H1 (cell line): ENCODE results near the gene RSF1. TPM values are rescaled to one million over a fixed set of nuclear protein-coding genes. Genes with fewer than 3 reads are reported as not detected.

ENCODE experiments used
- CTCF ChIA-PET: fragments of 300-600 bp; sonication (Branson Sonifier 250); formaldehyde crosslinking; loops from one replicate; lab custom pipeline; 2021; ENCODE audit not compliant: partially characterized antibody; lab: Charles Lee
- POLR2A ChIA-PET: fragments of 300-600 bp; sonication (Branson Sonifier 250); formaldehyde crosslinking; loops from one replicate; lab custom pipeline; 2021; ENCODE audit warnings: inconsistent platforms; ENCODE audit not compliant: partially characterized antibody; lab: Charles Lee
- DNase-seq, 2 experiments: peaks; one replicate each; pipeline versions ENCODE4 v3.0.0 to v3.0.0-alpha.2; 2010 to 2022; ENCODE audit warnings: low spot score in 2 of 2, low read depth in 1 of 2, mixed read lengths in 1 of 2
- FAIRE-seq: peaks from 2 replicates; lab custom pipeline; 2011; peaks lifted over from hg19 to GRCh38; lab: Jason Lieb, UNC
- H2AFZ ChIP-seq: 2 replicates; pipeline ENCODE4 v1.8.1; 2012; ENCODE audit warnings: low read length, inconsistent platforms
- H2AK5ac ChIP-seq: 2 replicates; pipeline ENCODE4 v1.6.1; 2013; ENCODE audit warnings: low read depth, low read length
- H2BK120ac ChIP-seq: replicated peaks from 2 replicates; pipeline ENCODE3; 2013; ENCODE audit warnings: low read depth, low read length, inconsistent platforms
- H2BK12ac ChIP-seq: 2 replicates; pipeline ENCODE4 v1.6.1; 2013; ENCODE audit warnings: low read depth, low read length
- H2BK15ac ChIP-seq: 2 replicates; pipeline ENCODE4 v1.6.1; 2013; ENCODE audit warnings: low read length
- H2BK20ac ChIP-seq: 2 replicates; pipeline ENCODE4 v1.6.1; 2013; ENCODE audit warnings: low read length
- H2BK5ac ChIP-seq: 2 replicates; pipeline ENCODE4 v1.6.1; 2013; ENCODE audit warnings: low read depth, low read length
- H3K14ac ChIP-seq: 2 replicates; pipeline ENCODE4 v1.6.1; 2013; ENCODE audit warnings: inconsistent platforms; ENCODE audit not compliant: insufficient read length
- H3K18ac ChIP-seq: 2 replicates; pipeline ENCODE4 v1.6.1; 2013; ENCODE audit warnings: low read length; ENCODE audit errors: extremely low read depth
- H3K23ac ChIP-seq: 2 replicates; pipeline ENCODE4 v1.6.1; 2013; ENCODE audit warnings: inconsistent platforms; ENCODE audit not compliant: insufficient read length
- H3K23me2 ChIP-seq: 2 replicates; pipeline ENCODE4 v1.6.1; 2013; ENCODE audit warnings: low read depth, low read length
- H3K27ac ChIP-seq: 2 replicates; pipeline ENCODE4 v1.6.1; 2011; ENCODE audit warnings: low read depth, low read length, inconsistent platforms
- H3K27me3 ChIP-seq, 4 experiments: replicated peaks in 1 of 4; 1 replicate in 1 of 4; 2 replicates in 3 of 4; pipeline versions ENCODE4 v1.6.1 to v1.8.1; 2011 to 2013; ENCODE audit warnings: low read length in 3 of 4, mild to moderate bottlenecking in 3 of 4, inconsistent platforms in 2 of 4, mixed read lengths in 2 of 4, moderate library complexity in 1 of 4; ENCODE audit not compliant: control insufficient read depth in 3 of 4, insufficient read depth in 3 of 4; ENCODE audit errors: extremely low read depth in 1 of 4
- H3K36me3 ChIP-seq, 4 experiments: 2 replicates each; pipeline versions ENCODE4 v1.6.1 to v1.8.1; 2011 to 2013; ENCODE audit warnings: mild to moderate bottlenecking in 4 of 4, low read length in 3 of 4, moderate library complexity in 2 of 4, control low read depth in 1 of 4, inconsistent platforms in 1 of 4; ENCODE audit not compliant: insufficient read depth in 4 of 4, control insufficient read depth in 2 of 4
- H3K4ac ChIP-seq: replicated peaks from 2 replicates; pipeline ENCODE3; 2013; ENCODE audit warnings: low read length, low read depth, mixed read lengths, inconsistent platforms; ENCODE audit not compliant: insufficient read length
- H3K4me1 ChIP-seq, 4 experiments: replicated peaks in 1 of 4; 1 replicate in 1 of 4; 2 replicates in 3 of 4; pipeline versions ENCODE4 v1.6.1 to v1.8.1; 2011 to 2013; ENCODE audit warnings: low read length in 3 of 4, inconsistent platforms in 2 of 4, mixed read lengths in 1 of 4; ENCODE audit not compliant: insufficient read depth in 4 of 4, control insufficient read depth in 3 of 4
- H3K4me2 ChIP-seq, 2 experiments: 2 replicates each; pipeline versions ENCODE4 v1.6.1 to v1.8.1; 2011 to 2013; ENCODE audit warnings: low read depth in 2 of 2, low read length in 2 of 2, control low read depth in 1 of 2, inconsistent platforms in 1 of 2, mild to moderate bottlenecking in 1 of 2; ENCODE audit not compliant: insufficient read depth in 1 of 2
- H3K4me3 ChIP-seq, 4 experiments: fragments of 200-600, 300-600 bp in 1 of 4; sonication (generic), shearing (Covaris generic), sonication (Bioruptor Twin) in 1 of 4; 2 replicates each; pipeline versions ENCODE4 v1.5.1 to v1.8.1; 2011 to 2016; ENCODE audit warnings: low read length in 4 of 4, low read depth in 3 of 4, control low read depth in 2 of 4, inconsistent platforms in 2 of 4, mild to moderate bottlenecking in 2 of 4, mixed read lengths in 1 of 4, moderate library complexity in 1 of 4; ENCODE audit not compliant: insufficient read depth in 2 of 4; ENCODE audit errors: extremely low read depth in 1 of 4
- H3K56ac ChIP-seq: replicated peaks from 2 replicates; pipeline ENCODE3; 2013; ENCODE audit warnings: low read depth, mild to moderate bottlenecking, mixed read lengths, low read length, inconsistent platforms; ENCODE audit not compliant: insufficient read length
- H3K79me1 ChIP-seq: 2 replicates; pipeline ENCODE4 v1.6.1; 2013; ENCODE audit warnings: low read depth, low read length, control low read depth
- H3K79me2 ChIP-seq, 2 experiments: 2 replicates each; pipeline versions ENCODE4 v1.6.1 to v1.8.1; 2012 to 2013; ENCODE audit warnings: low read length in 2 of 2, mild to moderate bottlenecking in 2 of 2, inconsistent platforms in 1 of 2; ENCODE audit not compliant: insufficient read depth in 2 of 2, control insufficient read depth in 1 of 2
- H3K9ac ChIP-seq, 4 experiments: replicated peaks in 1 of 4; 1 replicate in 1 of 4; 2 replicates in 3 of 4; pipeline versions ENCODE4 v1.6.1 to v1.8.1; 2011 to 2013; ENCODE audit warnings: low read depth in 3 of 4, low read length in 3 of 4, control low read depth in 2 of 4, mild to moderate bottlenecking in 2 of 4, moderate library complexity in 2 of 4, inconsistent platforms in 1 of 4; ENCODE audit errors: extremely low read depth in 1 of 4
- H3K9me3 ChIP-seq, 2 experiments: 2 replicates each; pipeline versions ENCODE4 v1.6.1 to v1.8.1; 2012 to 2013; ENCODE audit warnings: mild to moderate bottlenecking in 2 of 2, moderate library complexity in 2 of 2, control low read depth in 1 of 2, inconsistent platforms in 1 of 2, low read depth in 1 of 2, low read length in 1 of 2, mixed read lengths in 1 of 2; ENCODE audit not compliant: insufficient read depth in 2 of 2
- H4K20me1 ChIP-seq, 2 experiments: replicated peaks in 1 of 2; 2 replicates each; pipeline versions ENCODE3 to v1.8.1; 2011 to 2013; ENCODE audit warnings: inconsistent platforms in 2 of 2, low read length in 2 of 2, mild to moderate bottlenecking in 1 of 2; ENCODE audit not compliant: insufficient read depth in 2 of 2, control insufficient read depth in 1 of 2
- H4K5ac ChIP-seq: 2 replicates; pipeline ENCODE4 v1.6.1; 2013; ENCODE audit warnings: low read length, low read depth, mixed read lengths, inconsistent platforms; ENCODE audit not compliant: insufficient read length
- H4K8ac ChIP-seq: 2 replicates; pipeline ENCODE4 v1.8.0; 2013; ENCODE audit warnings: mild to moderate bottlenecking, moderate library complexity, low read length, inconsistent platforms; ENCODE audit not compliant: insufficient read depth; ENCODE audit errors: extremely low read depth
- H4K91ac ChIP-seq: replicated peaks from 2 replicates; pipeline ENCODE3; 2013; ENCODE audit warnings: low read length, mixed read lengths, inconsistent platforms; ENCODE audit not compliant: insufficient read length
- CEBPB ChIP-seq: IDR thresholded peaks from 2 replicates; pipeline ENCODE4 v1.6.1; 2012; ENCODE audit warnings: low read depth, low read length
- CHD2 ChIP-seq: IDR thresholded peaks from 2 replicates; pipeline ENCODE4 v1.6.1; 2012; ENCODE audit warnings: low read length, improper control_type of control experiment
- KDM4A ChIP-seq: IDR thresholded peaks from one replicate; pipeline ENCODE4 v1.7.1; 2012; ENCODE audit warnings: low read depth, mild to moderate bottlenecking, moderate library complexity, low read length, inconsistent platforms; ENCODE audit not compliant: severe bottlenecking
- MAFK ChIP-seq: IDR thresholded peaks from 2 replicates; pipeline ENCODE4 v1.6.1; 2012; ENCODE audit warnings: low read depth, mild to moderate bottlenecking, improper control_type of control experiment, low read length
- MAX ChIP-seq: IDR thresholded peaks from 2 replicates; pipeline ENCODE4 v1.6.1; 2012; ENCODE audit warnings: inconsistent platforms
- POLR2AphosphoS5 ChIP-seq: IDR thresholded peaks from 2 replicates; pipeline ENCODE4 v1.6.1; 2011; ENCODE audit warnings: low read depth, low read length
- RAD21 ChIP-seq, 2 experiments: IDR thresholded peaks in 1 of 2; conservative IDR thresholded peaks in 1 of 2; 2 replicates each; pipeline ENCODE4 v1.6.1; 2011; ENCODE audit warnings: low read depth in 2 of 2, low read length in 2 of 2, improper control_type of control experiment in 1 of 2, inconsistent platforms in 1 of 2, mild to moderate bottlenecking in 1 of 2, moderate library complexity in 1 of 2
- RFX5 ChIP-seq: IDR thresholded peaks from 2 replicates; pipeline ENCODE4 v1.6.1; 2011; ENCODE audit warnings: low read depth, low read length, improper control_type of control experiment, borderline replicate concordance
- SIN3A ChIP-seq, 2 experiments: IDR thresholded peaks in 1 of 2; conservative IDR thresholded peaks in 1 of 2; 2 replicates each; pipeline ENCODE4 v1.6.1; 2011 to 2012; ENCODE audit warnings: low read length in 2 of 2, improper control_type of control experiment in 1 of 2, low read depth in 1 of 2, mild to moderate bottlenecking in 1 of 2
- SP2 ChIP-seq: IDR thresholded peaks from 2 replicates; pipeline ENCODE4 v1.6.1; 2012; ENCODE audit warnings: mild to moderate bottlenecking, low read length, inconsistent platforms
- SP4 ChIP-seq: IDR thresholded peaks from 2 replicates; pipeline ENCODE4 v1.6.1; 2012; ENCODE audit warnings: low read length, inconsistent platforms
- TAF1 ChIP-seq: IDR thresholded peaks from 2 replicates; pipeline ENCODE4 v1.6.1; 2011; ENCODE audit warnings: mild to moderate bottlenecking, low read depth, low read length
- WGBS, 2 experiments: shearing (Covaris generic) in 1 of 2; methylation state at CpG; one replicate each; pipeline versions ENCODE4 v1.1.6 to v1.1.7; 2013 to 2015; ENCODE audit warnings: low lambda C conversion rate in 2 of 2, mixed read lengths in 2 of 2, inconsistent platforms in 1 of 2, low coverage in 1 of 2, missing lambda C conversion rate in 1 of 2; ENCODE audit not compliant: insufficient replicate concordance in 2 of 2, insufficient coverage in 1 of 2, insufficient read length in 1 of 2; ENCODE audit errors: extremely low coverage in 1 of 2, missing lambda C conversion rate in 1 of 2; 5-methylcytosine and 5-hydroxymethylcytosine counted together
- polyA plus RNA-seq, 7 experiments: library from polyadenylated mRNA; depleted of rRNA in 3 of 7; stranded (reverse) in 5 of 7; unstranded in 2 of 7; fragments of >200 nt in 5 of 7; fragments of 200-250 nt in 2 of 7; gene quantifications; 1 replicate in 5 of 7; 2 replicates in 1 of 7; 4 replicates in 1 of 7; pipeline versions ENCODE4 v1.2.1 to v1.2.3, GENCODE V29; 2011 to 2013; ENCODE audit warnings: missing spikeins in 2 of 7, mixed read lengths in 2 of 7
- total RNA-seq: library from RNA; stranded (reverse); fragmentation: NEBNext Ultra II Directional; extraction: Animal tissue kit (Norgen Biotek cat#: 25700); gene quantifications from 2 replicates; pipeline ENCODE4 v1.2.1, GENCODE V29; 2021

RSF1 gene
- total and polyA plus RNA-seq, 2 of the 8 experiments (the other 6 are each of a cell fraction or from before 2014, with no cell fraction given): 17.8 to 87.9 TPM

GRCh38 chr11:77821349-77821851 lies 878 bp upstream of the RSF1 start:
- H3K4ac ChIP-seq: no peak overlapping the region
- H2AK5ac ChIP-seq: no peak overlapping the region
- H3K4me3 ChIP-seq: peak overlapping the region; percentile 79 to 96 (median 84)
- WGBS, 2 experiments: 2% methylated on average over 16 of the region's 16 CpGs; no CpG with 5 or more reads in 1 of the 2 experiments
- H3K79me2 ChIP-seq: peaks cover 20 to 29% of the 10 kb centered on the region in 2 experiments
- H3K9me3 ChIP-seq: no peaks in the 10 kb centered on the region
- H3K36me3 ChIP-seq: no peaks in the 10 kb centered on the region
- peak overlapping the region; percentile 38; the same call in 1 of the 2 replicates for H3K27ac ChIP-seq
- no peaks in the 10 kb centered on the region for H3K27me3 ChIP-seq
- H3K14ac ChIP-seq: no peak overlapping the region
- H3K9ac ChIP-seq: peak overlapping the region in 3 of 4 experiments; percentile 38 to 72 (median 69); a peak in 6 of 7 replicates
- H2BK20ac ChIP-seq: no peak overlapping the region
- peak overlapping the region; percentile 87 to 98 for H3K4me2 ChIP-seq
- H3K79me1 ChIP-seq: no peaks in the 10 kb centered on the region; the same call in 1 of the 2 replicates
- ChIA-PET POLR2A (interaction anchor here (0.6 to 1.4 kb wide), 3 partner anchors 9 to 173 kb away, joined by 3 to 4 read pairs (median 3); partner anchors contain the start of gene INTS4), CTCF (no interaction called here)
- no peak overlapping the region for H4K91ac ChIP-seq
- no peak overlapping the region for H2BK12ac ChIP-seq
- H2AFZ ChIP-seq: peak overlapping the region; percentile 95
- peak overlapping the region; percentile 18; the same call in 1 of the 2 replicates for H4K8ac ChIP-seq
- H3K4me1 ChIP-seq: peaks cover 0 to 3% (median 2%) of the 10 kb centered on the region in 4 experiments; a peak in 5 of 7 replicates
- no peak overlapping the region for H2BK15ac ChIP-seq
- peaks cover 5% of the 10 kb centered on the region for H3K23me2 ChIP-seq
- peak overlapping the region; percentile 43 for H3K56ac ChIP-seq
- FAIRE-seq: no peak
- peak overlapping the region; percentile 74 for H3K18ac ChIP-seq
- no peak for DNase-seq
- H4K20me1 ChIP-seq: peaks cover 4 to 5% of the 10 kb centered on the region in 2 experiments
- H3K23ac ChIP-seq: no peak overlapping the region
- peak overlapping the region; percentile 57 for H4K5ac ChIP-seq
- 0 out of 2 replicates have a peak overlapping the region, but pooled peaks have one; percentile 11 for H2BK5ac ChIP-seq
- H2BK120ac ChIP-seq: no peak overlapping the region
- TF ChIP-seq MAFK: no peak
- no peak for TF ChIP-seq CEBPB
- TF ChIP-seq MAX: no peak
- no peak for TF ChIP-seq RFX5
- TF ChIP-seq SIN3A (conservative IDR thresholded peaks at IDR 0.05 in 1 of 2, IDR thresholded peaks at IDR 0.05 in 1 of 2; ENCODE audit: low read depth in 1 of 2, low read length in 2 of 2): peak in 1 of 2 experiments; percentile 44; a peak in 1 of 4 replicates
- no peak for TF ChIP-seq SP2
- TF ChIP-seq POLR2AphosphoS5: no peak
- TF ChIP-seq KDM4A: peak; percentile 70
- no peak for TF ChIP-seq CHD2
- TF ChIP-seq SP4: no peak
- no peak for TF ChIP-seq RAD21 (IDR thresholded peaks at IDR 0.05 in 1 of 2, conservative IDR thresholded peaks at IDR 0.05 in 1 of 2; ENCODE audit: low read depth in 2 of 2, low read length in 2 of 2)
- TF ChIP-seq TAF1: no peak
